Measurements from ENCODE around the gene KIF1C. TPM values are rescaled to one million over a fixed set of nuclear protein-coding genes. Genes with fewer than 3 reads are reported as not detected.
A peak's percentile ranks its signal among the peaks of the same experiment; 100 is the strongest.

The KIF1C gene
- total RNA-seq, 1 experiment from 2014 or later: 130 TPM

DNA sequence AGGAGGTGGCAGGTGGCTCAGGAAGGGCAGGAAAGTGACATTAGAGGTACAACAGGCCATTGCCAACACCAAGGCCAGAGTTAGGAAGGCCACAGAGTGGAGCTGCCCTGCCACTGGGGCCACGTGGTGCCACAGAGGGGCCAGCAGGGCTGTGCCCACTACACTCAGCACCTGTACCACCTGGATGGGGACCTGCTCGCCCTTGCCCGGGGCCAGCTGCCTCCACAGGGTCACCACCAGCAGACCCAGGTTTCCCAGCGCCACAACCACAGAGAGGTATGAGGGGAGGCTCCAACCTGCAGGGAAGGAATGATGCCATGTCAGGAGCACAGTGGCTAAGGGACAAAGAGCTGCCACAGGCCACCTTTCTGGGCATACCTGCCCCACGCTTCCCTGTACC lies 36.3 kb downstream of the KIF1C start:
- POLR2A ChIA-PET: no interaction called here

DNA sequence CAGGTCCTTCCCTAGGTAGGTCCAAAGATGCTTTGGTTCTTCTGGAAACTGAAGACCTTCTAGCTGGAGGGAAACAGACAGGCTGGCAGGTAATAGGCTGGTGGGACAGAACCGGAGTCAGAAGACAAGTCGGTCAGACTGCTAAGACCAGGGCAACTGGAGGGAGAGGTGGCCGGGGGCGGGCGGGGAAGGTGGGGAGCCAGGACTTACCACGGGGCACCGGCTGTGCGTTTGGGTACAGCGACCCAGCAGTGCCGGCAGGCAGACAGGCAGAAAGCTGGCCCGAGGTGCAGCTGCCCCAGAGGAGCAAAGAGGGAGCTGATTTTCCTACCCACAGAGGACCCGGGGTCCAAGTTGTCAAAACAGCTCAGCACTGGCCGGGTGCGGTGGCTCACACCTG lies 36.9 kb downstream of the KIF1C start:
- Mint-ChIP-seq H3K27me3 (ENCODE audit: low read depth) (peaks cover 26% of the 10 kb centered on the region), H3K9me3 (no peaks in the 10 kb centered on the region), H3K27ac (no peak overlapping the region), H3K4me3 (peak overlapping the region; percentile 55; the same call in 1 of the 2 replicates), H3K36me3 (no peaks in the 10 kb centered on the region), H3K4me1 (no peaks in the 10 kb centered on the region)
- ATAC-seq (no peak), DNase-seq (ENCODE audit: low spot score) (no peak)
- CTCF ChIA-PET: interaction anchor here (0.8 to 2.9 kb wide), 5 partner anchors 27 to 126 kb away, joined by 3 to 23 read pairs (median 5); no protein-coding TSS in a partner anchor
- POLR2A ChIA-PET: no interaction called here
- TF ChIP-seq RELA (CRISPR knock-in tag; IDR thresholded peaks at IDR 0.05; ENCODE audit: borderline replicate concordance) (no peak), NR1H2 (CRISPR knock-in tag; IDR thresholded peaks at IDR 0.05) (no peak), SMAD4 (CRISPR knock-in tag; IDR thresholded peaks at IDR 0.05) (no peak), ZNF219 (CRISPR knock-in tag; IDR thresholded peaks at IDR 0.05; ENCODE audit: borderline replicate concordance) (no peak), FOXP1 (CRISPR knock-in tag; IDR thresholded peaks at IDR 0.05; ENCODE audit: borderline replicate concordance) (no peak), GTF2I (CRISPR knock-in tag; conservative IDR thresholded peaks at IDR 0.05) (no peak), ZNF416 (CRISPR knock-in tag; IDR thresholded peaks at IDR 0.05) (no peak)
- TF ChIP-seq, protein P1, sequence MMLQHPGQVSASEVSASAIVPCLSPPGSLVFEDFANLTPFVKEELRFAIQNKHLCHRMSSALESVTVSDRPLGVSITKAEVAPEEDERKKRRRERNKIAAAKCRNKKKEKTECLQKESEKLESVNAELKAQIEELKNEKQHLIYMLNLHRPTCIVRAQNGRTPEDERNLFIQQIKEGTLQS (CRISPR knock-in tag; conservative IDR thresholded peaks at IDR 0.05): no peak

More for the DNA sequence above, 36.3 kb downstream of the KIF1C start:
- Mint-ChIP-seq H3K4me3 (no peak overlapping the region), H3K9me3 (no peaks in the 10 kb centered on the region), H3K36me3 (no peaks in the 10 kb centered on the region), H3K4me1 (no peaks in the 10 kb centered on the region), H3K27me3 (ENCODE audit: low read depth) (peaks cover 26% of the 10 kb centered on the region), H3K27ac (no peak overlapping the region)
- TF ChIP-seq ZNF396 (CRISPR knock-in tag; IDR thresholded peaks at IDR 0.05; ENCODE audit: borderline replicate concordance): no peak
- TF ChIP-seq ATF1 (CRISPR knock-in tag; IDR thresholded peaks at IDR 0.05): no peak
- TF ChIP-seq KAT7 (CRISPR knock-in tag; IDR thresholded peaks at IDR 0.05; ENCODE audit: borderline replicate concordance): no peak
- TF ChIP-seq, protein P2, sequence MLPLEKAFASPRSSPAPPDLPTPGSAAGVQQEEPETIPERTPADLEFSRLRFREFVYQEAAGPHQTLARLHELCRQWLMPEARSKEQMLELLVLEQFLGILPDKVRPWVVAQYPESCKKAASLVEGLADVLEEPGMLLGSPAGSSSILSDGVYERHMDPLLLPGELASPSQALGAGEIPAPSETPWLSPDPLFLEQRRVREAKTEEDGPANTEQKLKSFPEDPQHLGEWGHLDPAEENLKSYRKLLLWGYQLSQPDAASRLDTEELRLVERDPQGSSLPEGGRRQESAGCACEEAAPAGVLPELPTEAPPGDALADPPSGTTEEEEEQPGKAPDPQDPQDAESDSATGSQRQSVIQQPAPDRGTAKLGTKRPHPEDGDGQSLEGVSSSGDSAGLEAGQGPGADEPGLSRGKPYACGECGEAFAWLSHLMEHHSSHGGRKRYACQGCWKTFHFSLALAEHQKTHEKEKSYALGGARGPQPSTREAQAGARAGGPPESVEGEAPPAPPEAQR (CRISPR knock-in tag; IDR thresholded peaks at IDR 0.05): no peak
- no peak for TF ChIP-seq CBFB (CRISPR knock-in tag; IDR thresholded peaks at IDR 0.05; ENCODE audit: low read depth)
- TF ChIP-seq CREB1 (CRISPR knock-in tag; IDR thresholded peaks at IDR 0.05): no peak
- ATAC-seq (no peak), DNase-seq (ENCODE audit: low spot score) (no peak)
- CTCF ChIA-PET: interaction anchor here (1.2 to 2.9 kb wide), 3 partner anchors 28 to 125 kb away, joined by 5 to 23 read pairs (median 10); no protein-coding TSS in a partner anchor

DNA sequence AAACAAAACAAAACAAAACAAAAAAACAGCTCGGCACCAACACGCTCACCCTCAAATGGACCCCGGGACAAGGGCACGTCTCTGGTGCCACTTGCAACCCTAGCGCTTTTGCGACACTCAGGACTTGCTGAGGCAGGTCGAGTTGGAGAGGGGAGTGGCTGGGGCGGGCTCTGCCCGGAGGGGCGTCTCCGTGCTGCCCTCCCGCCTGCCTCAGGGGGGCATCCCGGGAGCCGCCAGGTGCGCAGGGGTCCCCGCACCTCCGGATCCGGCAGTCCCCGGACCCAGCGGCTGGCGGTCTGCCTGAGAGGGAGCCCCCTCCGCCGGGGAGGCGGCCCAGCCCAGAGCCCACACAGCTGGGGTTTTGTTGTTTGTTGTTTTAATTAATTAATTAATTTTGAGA lies 37.6 kb downstream of the KIF1C start, which contains the start of gene SLC52A1:
Gene SLC52A1, minus strand, starts transcription at position 112 of the 400 bp plus-strand sequence. CDS start 820 bp downstream, outside the sequence.
- H3K4me3 Mint-ChIP-seq: peak within 1 kb of the TSS; percentile 55
- no peaks in the 10 kb centered on the region for H3K4me1 Mint-ChIP-seq
- TF ChIP-seq SP1 (CRISPR knock-in tag; conservative IDR thresholded peaks at IDR 0.05): no peak
- TF ChIP-seq, protein P3, sequence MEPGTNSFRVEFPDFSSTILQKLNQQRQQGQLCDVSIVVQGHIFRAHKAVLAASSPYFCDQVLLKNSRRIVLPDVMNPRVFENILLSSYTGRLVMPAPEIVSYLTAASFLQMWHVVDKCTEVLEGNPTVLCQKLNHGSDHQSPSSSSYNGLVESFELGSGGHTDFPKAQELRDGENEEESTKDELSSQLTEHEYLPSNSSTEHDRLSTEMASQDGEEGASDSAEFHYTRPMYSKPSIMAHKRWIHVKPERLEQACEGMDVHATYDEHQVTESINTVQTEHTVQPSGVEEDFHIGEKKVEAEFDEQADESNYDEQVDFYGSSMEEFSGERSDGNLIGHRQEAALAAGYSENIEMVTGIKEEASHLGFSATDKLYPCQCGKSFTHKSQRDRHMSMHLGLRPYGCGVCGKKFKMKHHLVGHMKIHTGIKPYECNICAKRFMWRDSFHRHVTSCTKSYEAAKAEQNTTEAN (CRISPR knock-in tag; IDR thresholded peaks at IDR 0.05): no peak
- TF ChIP-seq, protein P4, sequence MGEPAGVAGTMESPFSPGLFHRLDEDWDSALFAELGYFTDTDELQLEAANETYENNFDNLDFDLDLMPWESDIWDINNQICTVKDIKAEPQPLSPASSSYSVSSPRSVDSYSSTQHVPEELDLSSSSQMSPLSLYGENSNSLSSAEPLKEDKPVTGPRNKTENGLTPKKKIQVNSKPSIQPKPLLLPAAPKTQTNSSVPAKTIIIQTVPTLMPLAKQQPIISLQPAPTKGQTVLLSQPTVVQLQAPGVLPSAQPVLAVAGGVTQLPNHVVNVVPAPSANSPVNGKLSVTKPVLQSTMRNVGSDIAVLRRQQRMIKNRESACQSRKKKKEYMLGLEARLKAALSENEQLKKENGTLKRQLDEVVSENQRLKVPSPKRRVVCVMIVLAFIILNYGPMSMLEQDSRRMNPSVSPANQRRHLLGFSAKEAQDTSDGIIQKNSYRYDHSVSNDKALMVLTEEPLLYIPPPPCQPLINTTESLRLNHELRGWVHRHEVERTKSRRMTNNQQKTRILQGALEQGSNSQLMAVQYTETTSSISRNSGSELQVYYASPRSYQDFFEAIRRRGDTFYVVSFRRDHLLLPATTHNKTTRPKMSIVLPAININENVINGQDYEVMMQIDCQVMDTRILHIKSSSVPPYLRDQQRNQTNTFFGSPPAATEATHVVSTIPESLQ (CRISPR knock-in tag; IDR thresholded peaks at IDR 0.05): no peak
- TF ChIP-seq ZNF416 (CRISPR knock-in tag; IDR thresholded peaks at IDR 0.05): no peak
- H3K27ac Mint-ChIP-seq: no peak within 1 kb of the TSS
- peak; percentile 68 for ATAC-seq
- CTCF ChIA-PET: interaction anchor here (0.7 to 2.9 kb wide), 10 partner anchors 16 to 451 kb away, joined by 3 to 23 read pairs (median 4); partner anchors contain the start of genes CAMTA2 and SMTNL2
- H3K9me3 Mint-ChIP-seq: no peaks in the 10 kb centered on the region
- POLR2A ChIA-PET: interaction anchor here (0.6 kb wide), 5 partner anchors 7 to 1403 kb away, joined by 4 to 9 read pairs (median 5); no protein-coding TSS in a partner anchor
- peak; percentile 57 for DNase-seq (ENCODE audit: low spot score)
- peaks cover 26% of the 10 kb centered on the region for H3K27me3 Mint-ChIP-seq (ENCODE audit: low read depth)
- H3K36me3 Mint-ChIP-seq: no peaks in the 10 kb centered on the region

Measured in WTC11 (cell line).